Subcutaneous abdominal adipose tissue (tissue), 5 donors: ENCODE measurements around the gene KRTAP10-10.

Source experiments
- H3K27ac ChIP-seq: one replicate; pipeline ENCODE4 v1.7.0; 2013; ENCODE audit warnings: low read depth, mild to moderate bottlenecking, inconsistent platforms, low read length, moderate library complexity
- H3K27me3 ChIP-seq, 5 donors: one replicate each; pipeline ENCODE4 v1.7.0; 2013; ENCODE audit warnings: low read length in 5 of 5, inconsistent platforms in 1 of 5; ENCODE audit not compliant: control insufficient read depth in 5 of 5, insufficient read depth in 4 of 5
- H3K36me3 ChIP-seq, 5 donors: one replicate each; pipeline ENCODE4 v1.7.0; 2013; ENCODE audit warnings: low read length in 5 of 5; ENCODE audit not compliant: control insufficient read depth in 5 of 5, insufficient read depth in 5 of 5
- H3K4me1 ChIP-seq, 5 donors: one replicate each; pipeline ENCODE4 v1.7.0; 2013; ENCODE audit warnings: low read length in 5 of 5, mild to moderate bottlenecking in 3 of 5, moderate library complexity in 1 of 5; ENCODE audit not compliant: control insufficient read depth in 5 of 5, insufficient read depth in 5 of 5
- H3K4me3 ChIP-seq, 5 donors: one replicate each; pipeline ENCODE4 v1.7.0; 2013; ENCODE audit warnings: low read length in 5 of 5, low read depth in 1 of 5
- H3K9ac ChIP-seq, 5 donors: one replicate each; pipeline ENCODE4 v1.7.0; 2013; ENCODE audit warnings: low read length in 5 of 5, mild to moderate bottlenecking in 4 of 5, moderate library complexity in 3 of 5
- H3K9me3 ChIP-seq, 5 donors: one replicate each; pipeline ENCODE4 v1.7.0; 2013; ENCODE audit warnings: low read length in 5 of 5; ENCODE audit not compliant: control insufficient read depth in 5 of 5
- donor health status: healthy.
- donor health status: healthy.
- donor health status: healthy.
- donor health status: healthy.
- donor health status: healthy.

The KRTAP10-10 gene

GRCh38 chr21:44649521-44650100, 12.5 kb downstream of the KRTAP10-10 start:
- H3K4me3 ChIP-seq, result no peak overlapping the region
- H3K9ac ChIP-seq, result no peak overlapping the region
- no peaks in the 10 kb centered on the region for H3K4me1 ChIP-seq
- no peak overlapping the region for H3K27ac ChIP-seq
- H3K9me3 ChIP-seq, result peaks cover 0 to 10% (median 4%) of the 10 kb centered on the region in 5 donors
- H3K27me3 ChIP-seq, result peaks cover 3 to 32% (median 23%) of the 10 kb centered on the region in 5 donors
- H3K36me3 ChIP-seq, result no peaks in the 10 kb centered on the region

GRCh38 chr21:44650265-44650972, 13.3 kb downstream of the KRTAP10-10 start:
- Histone ChIP-seq H3K4me1 (no peaks in the 10 kb centered on the region), H3K27me3 (peaks cover 3 to 34% (median 23%) of the 10 kb centered on the region in 5 donors), H3K27ac (no peak overlapping the region), H3K9me3 (peaks cover 0 to 3% (median under 1%) of the 10 kb centered on the region in 5 donors), H3K9ac (no peak overlapping the region), H3K36me3 (no peaks in the 10 kb centered on the region), H3K4me3 (no peak overlapping the region)

- H3K9ac ChIP-seq, result no peak overlapping the region
- H3K4me3 ChIP-seq, result no peak overlapping the region
- H3K9me3 ChIP-seq, result peaks cover 0 to 6% (median 5%) of the 10 kb centered on the region in 5 donors
- H3K36me3 ChIP-seq, result no peaks in the 10 kb centered on the region
- peaks cover 3 to 34% (median 23%) of the 10 kb centered on the region in 5 donors for H3K27me3 ChIP-seq
- no peaks in the 10 kb centered on the region for H3K4me1 ChIP-seq
- no peak overlapping the region for H3K27ac ChIP-seq
Measured at GRCh38 chr21:44650973-44651675, 14.0 kb downstream of the KRTAP10-10 start.

GRCh38 chr21:44653123-44653522, 16.0 kb downstream of the KRTAP10-10 start:
- Histone ChIP-seq H3K9ac (no peak overlapping the region), H3K4me1 (peaks cover 0 to 11% (median under 1%) of the 10 kb centered on the region in 5 donors), H3K27ac (no peak overlapping the region), H3K27me3 (peaks cover 0 to 25% (median 16%) of the 10 kb centered on the region in 5 donors), H3K4me3 (no peak overlapping the region), H3K9me3 (peaks cover 0 to 12% (median 11%) of the 10 kb centered on the region in 5 donors), H3K36me3 (no peaks in the 10 kb centered on the region)

DNA sequence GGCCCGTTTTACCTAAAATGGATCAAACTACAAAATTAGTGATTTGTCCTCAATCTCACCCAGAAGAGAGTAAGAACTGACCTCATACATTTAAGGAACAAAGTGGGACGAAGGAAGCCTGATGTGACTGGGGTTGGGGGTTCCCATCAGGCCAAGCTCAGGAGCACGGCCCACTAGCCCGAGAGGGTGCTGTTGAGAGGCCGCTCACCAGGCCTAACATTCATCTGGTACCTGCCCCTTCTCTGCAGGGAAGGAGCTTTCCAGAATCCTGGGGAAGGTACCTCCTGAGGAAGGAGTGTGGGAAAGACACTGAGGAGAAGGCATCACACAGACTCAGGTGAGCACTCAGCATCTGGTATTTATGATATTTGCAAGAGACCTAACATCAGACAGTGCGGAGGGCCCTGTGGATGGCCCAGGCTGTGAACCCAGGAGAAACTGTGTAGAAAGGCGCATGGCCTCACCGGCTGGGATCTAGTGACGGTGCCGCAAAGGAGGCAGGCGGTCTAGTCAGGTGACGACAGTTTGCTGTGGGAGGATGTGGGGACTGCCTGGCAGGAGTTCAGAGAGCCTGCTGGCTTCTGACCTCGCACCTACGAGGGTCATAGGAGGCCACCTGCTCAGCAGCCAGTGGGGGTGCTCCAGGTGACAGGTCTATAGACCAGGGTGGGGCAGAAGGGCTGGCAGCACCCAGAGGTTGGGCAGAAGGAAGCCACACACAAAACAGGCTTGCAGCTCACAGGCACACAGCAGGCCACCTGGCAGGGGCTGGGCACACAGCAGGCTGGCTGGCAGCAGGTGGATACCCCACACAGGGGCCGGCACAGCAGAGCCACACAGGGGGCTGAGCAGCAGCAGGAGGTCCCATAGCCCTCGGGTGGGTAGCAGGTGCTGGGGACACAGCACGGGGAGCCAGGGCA, 16.8 kb downstream of the KRTAP10-10 start:
- no peaks in the 10 kb centered on the region for H3K36me3 ChIP-seq
- H3K9me3 ChIP-seq, result peaks cover 0 to 12% (median 11%) of the 10 kb centered on the region in 5 donors
- H3K4me3 ChIP-seq, result no peak overlapping the region
- H3K9ac ChIP-seq, result no peak overlapping the region
- peaks cover under 1 to 25% (median 18%) of the 10 kb centered on the region in 5 donors for H3K27me3 ChIP-seq
- peaks cover 0 to 19% (median 5%) of the 10 kb centered on the region in 5 donors for H3K4me1 ChIP-seq
- H3K27ac ChIP-seq, result no peak overlapping the region

DNA sequence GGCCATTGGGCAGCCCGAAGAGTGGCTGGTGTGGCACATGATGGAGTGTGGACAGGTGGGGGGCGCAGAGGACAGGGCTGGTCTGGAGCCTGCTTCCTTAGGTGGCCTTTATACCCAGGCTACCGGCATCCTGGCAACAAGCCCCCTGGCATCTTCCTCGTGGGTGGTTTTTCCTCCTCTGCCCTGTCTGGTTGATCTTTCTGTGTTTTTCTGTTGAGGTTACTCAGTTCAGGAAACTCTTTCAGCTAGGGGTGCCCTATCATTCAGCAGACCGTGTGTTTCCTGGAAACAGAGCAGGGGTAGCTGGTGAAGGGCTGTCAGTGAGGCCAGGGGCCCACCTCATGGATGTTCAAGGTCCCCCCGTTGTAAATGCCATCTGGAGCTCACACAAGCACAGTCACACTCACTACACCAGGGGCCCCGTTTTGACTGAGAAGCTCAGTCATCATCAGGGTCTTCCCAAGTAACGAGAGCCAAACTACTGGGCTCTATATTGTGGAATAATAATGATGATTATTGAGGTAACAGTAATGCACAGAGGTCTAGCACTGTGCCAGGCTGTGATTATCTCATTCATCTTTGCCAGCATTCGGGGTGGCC, 17.5 kb downstream of the KRTAP10-10 start, which contains the start of gene KRTAP12-4:
Gene KRTAP12-4, minus strand, starts transcription at position 84 of the 600 bp plus-strand sequence. Its CDS starts 45 bp downstream, at position 39.
- peaks cover 0 to 22% (median 5%) of the 10 kb centered on the region in 5 donors for H3K4me1 ChIP-seq
- no peak within 1 kb of the TSS for H3K4me3 ChIP-seq
- H3K9me3 ChIP-seq, result peaks cover 0 to 12% (median 11%) of the 10 kb centered on the region in 5 donors
- H3K27ac ChIP-seq, result no peak within 1 kb of the TSS
- H3K9ac ChIP-seq, result no peak within 1 kb of the TSS
- H3K27me3 ChIP-seq, result peaks cover 4 to 25% (median 18%) of the 10 kb centered on the region in 5 donors
- H3K36me3 ChIP-seq, result no peaks in the 10 kb centered on the region

DNA sequence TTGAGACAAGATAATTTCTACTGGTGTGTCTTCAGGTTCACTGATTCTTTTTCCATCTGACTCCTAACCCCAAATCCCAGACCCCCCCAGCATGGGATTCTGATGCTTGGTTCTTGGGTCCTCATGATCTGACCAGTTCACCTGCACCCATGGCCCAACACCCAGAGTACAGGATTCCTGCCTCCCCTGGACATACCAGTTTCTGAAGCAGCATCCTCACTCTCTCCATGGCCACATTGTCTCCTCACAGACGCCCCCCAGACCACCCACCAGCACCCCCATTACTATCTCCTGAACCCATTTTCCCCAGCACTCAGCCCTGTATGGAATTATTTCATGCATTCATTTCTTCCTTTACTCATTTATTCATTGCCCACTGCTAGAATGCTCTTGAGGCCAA, 19.7 kb downstream of the KRTAP10-10 start:
- no peak overlapping the region for H3K27ac ChIP-seq
- peaks cover 0 to 12% (median 11%) of the 10 kb centered on the region in 5 donors for H3K9me3 ChIP-seq
- H3K36me3 ChIP-seq, result no peaks in the 10 kb centered on the region
- H3K27me3 ChIP-seq, result peaks cover 4 to 21% (median 14%) of the 10 kb centered on the region in 5 donors
- H3K4me3 ChIP-seq, result no peak overlapping the region
- no peak overlapping the region for H3K9ac ChIP-seq
- peaks cover 0 to 22% (median 5%) of the 10 kb centered on the region in 5 donors for H3K4me1 ChIP-seq

DNA sequence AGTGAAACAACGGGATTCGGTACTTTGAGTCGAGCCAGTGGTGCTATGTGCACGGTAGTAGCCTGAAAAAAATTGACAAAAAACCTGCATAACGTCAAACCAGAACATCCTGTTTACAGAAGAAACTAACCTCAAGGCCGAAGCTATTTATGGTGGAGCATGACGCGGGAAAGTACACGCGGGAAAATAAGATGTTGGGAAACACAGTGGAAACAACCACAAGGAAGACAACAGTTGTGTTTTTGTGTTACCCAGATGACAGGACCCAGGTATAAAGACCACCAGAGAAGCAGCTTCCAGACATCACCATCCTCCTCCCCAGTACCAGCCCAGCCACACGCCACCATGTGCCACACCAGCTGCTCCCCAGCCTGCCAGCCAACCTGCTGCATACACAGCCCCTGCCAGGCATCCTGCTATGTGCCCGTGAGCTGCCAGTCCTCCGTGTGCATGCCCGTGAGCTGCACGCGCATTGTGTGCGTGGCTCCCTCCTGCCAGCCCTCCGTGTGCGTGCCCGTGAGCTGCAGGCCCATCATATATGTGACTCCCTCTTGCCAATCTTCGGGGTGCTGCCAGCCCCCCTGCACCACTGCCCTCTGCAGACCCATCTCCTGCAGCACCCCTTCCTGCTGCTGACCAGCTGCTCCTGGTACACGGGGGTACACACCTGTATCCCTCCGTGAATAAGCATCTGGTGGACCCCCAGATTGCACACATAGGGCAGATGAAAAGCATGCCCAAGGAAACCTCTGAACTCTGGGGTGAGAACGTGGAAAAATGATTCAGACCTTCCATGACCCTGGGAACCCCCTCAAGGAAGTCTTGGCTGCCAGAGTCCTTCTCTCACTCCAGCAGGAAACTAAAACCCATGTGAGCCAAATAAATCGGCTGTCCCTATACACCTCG, 20.7 kb downstream of the KRTAP10-10 start, which contains the start of gene KRTAP12-3:
Gene KRTAP12-3, plus strand, starts transcription at position 298 of the 906 bp plus-strand sequence. Its CDS starts 48 bp downstream, at position 346.
- Histone ChIP-seq H3K36me3 (no peaks in the 10 kb centered on the region), H3K4me3 (peak within 1 kb of the TSS in 3 of 5 donors; percentile 10 to 27 (median 24)), H3K27ac (no peak within 1 kb of the TSS), H3K9me3 (peaks cover 0 to 12% (median 11%) of the 10 kb centered on the region in 5 donors), H3K27me3 (peaks cover 4 to 21% (median 14%) of the 10 kb centered on the region in 5 donors), H3K9ac (no peak within 1 kb of the TSS), H3K4me1 (peaks cover 0 to 22% (median 5%) of the 10 kb centered on the region in 5 donors)
